GM12878 (cell line): ENCODE measurements around the gene LCN1. TPM values are rescaled to one million over a fixed set of nuclear protein-coding genes. Genes with fewer than 3 reads are reported as not detected.

Experiments
- ATAC-seq: fragments of 200-7000 bp; cut with Tn5 transposase; 3 replicates; pipeline ENCODE4 v1.9.1; 2020; ENCODE audit warnings: mild to moderate bottlenecking, moderate library complexity
- BruUV-seq: library from RNA; stranded (reverse); fragments of 400-500 nt; replicated peaks from 2 replicates; lab custom pipeline; 2021; lab: Mats Ljungman, UMichigan
- CTCF ChIA-PET: fragments of 300-600 bp; sonication (Branson Sonifier 250); formaldehyde crosslinking; extraction: SDS; loops from one replicate; lab custom pipeline; 2021; ENCODE audit warnings: inconsistent platforms; lab: Yijun Ruan, JAX
- POLR2A ChIA-PET: fragments of 350-600 bp; formaldehyde crosslinking; extraction: SDS; loops from one replicate; lab custom pipeline; 2021; ENCODE audit warnings: inconsistent platforms; lab: Charles Lee
- RAD21 ChIA-PET: fragments of 300-600 bp; sonication (Branson Sonifier 250); formaldehyde crosslinking; loops from one replicate; lab custom pipeline; 2023; ENCODE audit warnings: antibody characterized with exemption; ENCODE audit not compliant: unreplicated experiment; lab: Charles Lee
- SMC1A ChIA-PET: fragments of 300-600 bp; sonication (Branson Sonifier 250); formaldehyde crosslinking; loops from one replicate; lab custom pipeline; 2023; ENCODE audit not compliant: unreplicated experiment, uncharacterized antibody; lab: Charles Lee
- DNase-seq: peaks from one replicate; pipeline ENCODE4 v3.0.0-alpha.2; 2011; ENCODE audit warnings: low read depth, low spot score
- FAIRE-seq: peaks from 3 replicates; lab custom pipeline; 2011; peaks lifted over from hg19 to GRCh38; lab: Jason Lieb, UNC
- H2AFZ ChIP-seq: 2 replicates; pipeline ENCODE4 v1.6.0; 2011; ENCODE audit warnings: low read depth, low read length, control low read depth; ENCODE audit not compliant: control insufficient read depth
- H3K27ac ChIP-seq: 2 replicates; pipeline ENCODE4 v1.5.1; 2011; ENCODE audit warnings: control low read depth; ENCODE audit not compliant: control insufficient read depth, insufficient read depth
- H3K27me3 ChIP-seq, 2 experiments: replicated peaks in 1 of 2; 2 replicates each; pipeline versions ENCODE4 v1.6.0 to v1.6.1; 2011; ENCODE audit warnings: low read length in 1 of 2; ENCODE audit not compliant: control insufficient read depth in 2 of 2, insufficient read depth in 2 of 2
- H3K36me3 ChIP-seq, 2 experiments: 2 replicates each; pipeline ENCODE4 v1.5.1; 2011; ENCODE audit warnings: low read length in 1 of 2; ENCODE audit not compliant: control insufficient read depth in 2 of 2, insufficient read depth in 2 of 2
- H3K4me1 ChIP-seq: 2 replicates; pipeline ENCODE4 v1.6.1; 2011; ENCODE audit warnings: mild to moderate bottlenecking, low read length, moderate library complexity, mixed read lengths; ENCODE audit not compliant: control insufficient read depth, insufficient read depth
- H3K4me2 ChIP-seq: 2 replicates; pipeline ENCODE4 v1.6.0; 2011; ENCODE audit warnings: control low read depth; ENCODE audit not compliant: control insufficient read depth, insufficient read depth
- H3K4me3 ChIP-seq: fragments of 200-600 bp; sonication (generic); 2 replicates; pipeline ENCODE4 v1.5.1; 2016
- H3K79me2 ChIP-seq: 2 replicates; pipeline ENCODE4 v1.6.0; 2011; ENCODE audit warnings: low read length; ENCODE audit not compliant: control insufficient read depth, insufficient read depth
- H3K9ac ChIP-seq: 2 replicates; pipeline ENCODE4 v1.8.0; 2011; ENCODE audit warnings: low read length, control low read depth, mixed read lengths; ENCODE audit not compliant: control insufficient read depth, insufficient read depth
- H3K9me3 ChIP-seq: replicated peaks from 3 replicates; pipeline ENCODE4 v1.5.1; 2011; ENCODE audit warnings: mild to moderate bottlenecking, low read length; ENCODE audit not compliant: control insufficient read depth, insufficient read depth
- H4K20me1 ChIP-seq: 2 replicates; pipeline ENCODE4 v1.6.0; 2011; ENCODE audit not compliant: control insufficient read depth, insufficient read depth
- CBX5 ChIP-seq: sonication (generic); IDR thresholded peaks from 2 replicates; pipeline ENCODE4 v1.6.1; 2016; ENCODE audit warnings: low read depth, moderate library complexity, mild to moderate bottlenecking, inconsistent platforms
- E2F4 ChIP-seq: IDR thresholded peaks from 2 replicates; pipeline ENCODE4 v1.6.1; 2012; ENCODE audit warnings: low read depth, low read length, improper control_type of control experiment
- EGR1 ChIP-seq, 2 experiments: IDR thresholded peaks; 1 replicate in 1 of 2; 2 replicates in 1 of 2; pipeline ENCODE4 v1.6.1; 2011 to 2012; ENCODE audit warnings: low read depth in 2 of 2, low read length in 2 of 2, borderline replicate concordance in 1 of 2, mild to moderate bottlenecking in 1 of 2, moderate library complexity in 1 of 2
- HCFC1 ChIP-seq: fragments of 150-350 bp; IDR thresholded peaks from 2 replicates; pipeline ENCODE4 v1.6.1; 2014; ENCODE audit warnings: low read length
- IKZF2 ChIP-seq, 2 experiments: fragments of 450-650 bp; IDR thresholded peaks; 2 replicates each; pipeline ENCODE4 v1.6.1; 2017; ENCODE audit warnings: mild to moderate bottlenecking in 2 of 2, moderate library complexity in 2 of 2
- JUNB ChIP-seq: IDR thresholded peaks from 2 replicates; pipeline ENCODE4 v1.6.1; 2016; ENCODE audit warnings: antibody characterized with exemption, mild to moderate bottlenecking
- MEF2B ChIP-seq: fragments of 450-650 bp; IDR thresholded peaks from 2 replicates; pipeline ENCODE4 v1.6.1; 2018; ENCODE audit warnings: mild to moderate bottlenecking, moderate library complexity; ENCODE audit not compliant: partially characterized antibody, poor library complexity, severe bottlenecking
- NBN ChIP-seq: fragments of 450-650 bp; IDR thresholded peaks from 2 replicates; pipeline ENCODE4 v1.6.1; 2016
- NFXL1 ChIP-seq: fragments of 450-650 bp; IDR thresholded peaks from 2 replicates; pipeline ENCODE4 v1.6.1; 2017; ENCODE audit warnings: antibody characterized with exemption, mild to moderate bottlenecking, borderline replicate concordance
- POLR2AphosphoS5 ChIP-seq: IDR thresholded peaks from 2 replicates; pipeline ENCODE4 v1.6.1; 2011; ENCODE audit warnings: mild to moderate bottlenecking, low read length, inconsistent platforms
- STAT1 ChIP-seq: fragments of 450-650 bp; conservative IDR thresholded peaks from 2 replicates; pipeline ENCODE4 v1.6.1; 2014; ENCODE audit warnings: antibody characterized with exemption, mild to moderate bottlenecking
- TAF1 ChIP-seq: IDR thresholded peaks from 2 replicates; pipeline ENCODE4 v1.6.1; 2011; ENCODE audit warnings: mild to moderate bottlenecking, low read depth, low read length, borderline replicate concordance
- TCF3 ChIP-seq: IDR thresholded peaks from 2 replicates; pipeline ENCODE4 v1.6.1; 2012; ENCODE audit warnings: low read depth, mild to moderate bottlenecking, low read length, borderline replicate concordance; ENCODE audit not compliant: insufficient read depth
- ZBTB4 ChIP-seq: fragments of 450-650 bp; formaldehyde crosslinking; IDR thresholded peaks from 2 replicates; pipeline ENCODE4 v1.4.0; 2022; ENCODE audit warnings: mild to moderate bottlenecking, moderate library complexity
- WGBS: methylation state at CpG from one replicate; pipeline ENCODE4 v1.1.6; 2016; ENCODE audit warnings: low lambda C conversion rate; ENCODE audit not compliant: insufficient replicate concordance, insufficient coverage; ENCODE audit errors: missing lambda C conversion rate; 5-methylcytosine and 5-hydroxymethylcytosine counted together
- in situ Hi-C: fragments of 300-500 bp; cut with MboI; formaldehyde crosslinking; loops from 9 replicates; pipeline ENCODE4 v1.14.3; 2018; ENCODE audit warnings: mixed read lengths
- intact Hi-C: fragments of 100-400 bp; cut with micrococcal nuclease; formaldehyde crosslinking; loops from one replicate; pipeline ENCODE4 v1.14.2; 2022; ENCODE audit not compliant: unreplicated experiment
- polyA plus RNA-seq, 11 experiments: library from polyadenylated mRNA; depleted of rRNA in 4 of 11; unstranded in 6 of 11; stranded (reverse) in 5 of 11; fragments of >200 nt; fragmentation: Nextera tagmentation in 4 of 11; fragmentation: Illumina TruSeq in 1 of 11; extraction: Ambion mirVana in 4 of 11; extraction: Trizol in 1 of 11; gene quantifications; 1 replicate in 1 of 11; 2 replicates in 10 of 11; pipeline versions ENCODE4 v1.2.1 to v1.2.3, GENCODE V29; 2011 to 2016; ENCODE audit warnings: inconsistent platforms in 2 of 11, missing spikeins in 2 of 11, low read depth in 1 of 11
- total RNA-seq, 4 experiments: library from RNA; depleted of rRNA in 3 of 4; stranded (reverse); fragments of >200 nt in 3 of 4; fragmentation: Illumina TruSeq in 1 of 4; extraction: Trizol in 1 of 4; gene quantifications; 2 replicates each; pipeline versions ENCODE4 v1.2.1 to v1.2.3, GENCODE V29; 2013 to 2021
- TF ChIP-seq, protein P1 (sequence below): fragments of 450-650 bp; IDR thresholded peaks from 2 replicates; pipeline ENCODE4 v1.6.1; 2018; ENCODE audit warnings: borderline replicate concordance, mild to moderate bottlenecking; ENCODE audit not compliant: partially characterized antibody

Gene LCN1
- total and polyA plus RNA-seq, 10 of the 15 experiments (the other 5 are each of a cell fraction or from before 2014, with no cell fraction given) = not detected

DNA sequence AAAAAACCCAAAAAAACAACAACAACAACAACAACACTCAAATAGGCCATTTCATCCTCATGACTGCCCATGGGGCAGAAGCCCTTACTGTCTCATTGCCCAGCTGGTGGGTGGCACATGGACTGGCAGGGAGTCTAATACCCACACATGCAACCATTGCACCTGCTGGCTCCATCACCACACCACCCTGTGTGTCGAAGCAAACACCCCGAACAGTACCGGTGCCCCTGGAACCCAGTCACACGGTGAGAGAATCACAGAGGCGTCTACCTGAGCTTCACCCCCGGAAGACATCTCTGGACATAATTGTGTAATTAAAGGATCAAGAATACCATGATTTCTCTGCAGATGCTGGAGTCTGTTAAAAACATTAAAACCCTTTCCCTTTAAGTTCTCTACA lies 46.8 kb downstream of the LCN1 start:
- CTCF ChIA-PET = no interaction called here
- FAIRE-seq (no peak), ATAC-seq (no peak), DNase-seq (no peak)
- Histone ChIP-seq H3K4me1 (no peaks in the 10 kb centered on the region), H3K4me2 (no peak overlapping the region), H3K79me2 (no peaks in the 10 kb centered on the region), H3K4me3 (no peak overlapping the region), H4K20me1 (no peaks in the 10 kb centered on the region), H3K36me3 (no peaks in the 10 kb centered on the region), H2AFZ (no peak overlapping the region), H3K9ac (no peak overlapping the region), H3K27ac (no peak overlapping the region), H3K9me3 (no peaks in the 10 kb centered on the region), H3K27me3 (no peaks in the 10 kb centered on the region)
- POLR2A ChIA-PET = no interaction called here
- SMC1A ChIA-PET = no interaction called here
- 69% methylated on average over 6 of the region's 6 CpGs for WGBS
- no peak for TF ChIP-seq POLR2AphosphoS5
- TF ChIP-seq NBN = no peak
- no peak for TF ChIP-seq MEF2B
- TF ChIP-seq EGR1 (IDR thresholded peaks at IDR 0.05; ENCODE audit: borderline replicate concordance in 1 of 2, low read depth in 2 of 2, low read length in 2 of 2) = no peak
- TF ChIP-seq ZBTB4 (CRISPR knock-in tag) = no peak
- no peak for TF ChIP-seq E2F4
- TF ChIP-seq JUNB = no peak
- TF ChIP-seq CBX5 = no peak
- TF ChIP-seq, protein P1, sequence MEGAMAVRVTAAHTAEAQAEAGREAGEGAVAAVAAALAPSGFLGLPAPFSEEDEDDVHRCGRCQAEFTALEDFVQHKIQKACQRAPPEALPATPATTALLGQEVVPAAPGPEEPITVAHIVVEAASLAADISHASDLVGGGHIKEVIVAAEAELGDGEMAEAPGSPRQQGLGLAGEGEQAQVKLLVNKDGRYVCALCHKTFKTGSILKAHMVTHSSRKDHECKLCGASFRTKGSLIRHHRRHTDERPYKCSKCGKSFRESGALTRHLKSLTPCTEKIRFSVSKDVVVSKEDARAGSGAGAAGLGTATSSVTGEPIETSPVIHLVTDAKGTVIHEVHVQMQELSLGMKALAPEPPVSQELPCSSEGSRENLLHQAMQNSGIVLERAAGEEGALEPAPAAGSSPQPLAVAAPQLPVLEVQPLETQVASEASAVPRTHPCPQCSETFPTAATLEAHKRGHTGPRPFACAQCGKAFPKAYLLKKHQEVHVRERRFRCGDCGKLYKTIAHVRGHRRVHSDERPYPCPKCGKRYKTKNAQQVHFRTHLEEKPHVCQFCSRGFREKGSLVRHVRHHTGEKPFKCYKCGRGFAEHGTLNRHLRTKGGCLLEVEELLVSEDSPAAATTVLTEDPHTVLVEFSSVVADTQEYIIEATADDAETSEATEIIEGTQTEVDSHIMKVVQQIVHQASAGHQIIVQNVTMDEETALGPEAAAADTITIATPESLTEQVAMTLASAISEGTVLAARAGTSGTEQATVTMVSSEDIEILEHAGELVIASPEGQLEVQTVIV = no peak
- TF ChIP-seq TCF3 = no peak
- no peak for TF ChIP-seq STAT1
- no peak for TF ChIP-seq NFXL1
- TF ChIP-seq TAF1 = no peak
- no peak for TF ChIP-seq HCFC1
- TF ChIP-seq IKZF2 (IDR thresholded peaks at IDR 0.05) = no peak
- RAD21 ChIA-PET = no interaction called here
- intact Hi-C loops = no loop called here
- in situ Hi-C loops = no loop called here
- BruUV-seq = no TSS peak
